Mesenchymal stem cell (in vitro differentiated cells and primary cell): ENCODE data around the gene TRAF2.

Source experiments
- DNase-seq: peaks from one replicate; pipeline ENCODE4 v3.0.0-alpha.2; 2013
- H2AFZ ChIP-seq: one replicate; pipeline ENCODE4 v1.6.1; 2013; ENCODE audit warnings: low read depth, mild to moderate bottlenecking, control low read depth, inconsistent platforms, low read length, moderate library complexity
- H2AK5ac ChIP-seq: 2 replicates; pipeline ENCODE4 v1.6.1; 2013; ENCODE audit warnings: low read length, moderate library complexity, mild to moderate bottlenecking, inconsistent platforms; ENCODE audit not compliant: severe bottlenecking
- H2BK120ac ChIP-seq: one replicate; pipeline ENCODE4 v1.6.1; 2013; ENCODE audit warnings: low read depth, mild to moderate bottlenecking, inconsistent platforms, low read length, moderate library complexity
- H2BK12ac ChIP-seq, 2 experiments: one replicate each; pipeline ENCODE4 v1.6.1; 2013; ENCODE audit warnings: inconsistent platforms in 2 of 2, low read length in 2 of 2, mild to moderate bottlenecking in 2 of 2, moderate library complexity in 2 of 2, control low read depth in 1 of 2
- H2BK15ac ChIP-seq: one replicate; pipeline ENCODE4 v1.6.1; 2013; ENCODE audit warnings: mild to moderate bottlenecking, low read depth, inconsistent platforms; ENCODE audit not compliant: poor library complexity, severe bottlenecking
- H2BK5ac ChIP-seq: 2 replicates; pipeline ENCODE4 v1.6.1; 2013; ENCODE audit warnings: low read depth, mild to moderate bottlenecking, low read length, control low read depth, inconsistent platforms; ENCODE audit not compliant: poor library complexity, severe bottlenecking
- H3K14ac ChIP-seq, 2 experiments: one replicate each; pipeline ENCODE4 v1.6.1; 2013; ENCODE audit warnings: inconsistent platforms in 2 of 2, low read length in 2 of 2, control low read depth in 1 of 2, mild to moderate bottlenecking in 1 of 2, moderate library complexity in 1 of 2
- H3K18ac ChIP-seq, 2 experiments: one replicate each; pipeline ENCODE4 v1.6.1; 2013; ENCODE audit warnings: inconsistent platforms in 2 of 2, low read length in 2 of 2, control low read depth in 1 of 2, low read depth in 1 of 2, mild to moderate bottlenecking in 1 of 2
- H3K23ac ChIP-seq, 2 experiments: one replicate each; pipeline ENCODE4 v1.6.1; 2013; ENCODE audit warnings: inconsistent platforms in 2 of 2, low read length in 2 of 2, mild to moderate bottlenecking in 2 of 2, moderate library complexity in 2 of 2, control low read depth in 1 of 2
- H3K27ac ChIP-seq: 2 replicates; pipeline ENCODE4 v1.5.1; 2013; ENCODE audit warnings: mild to moderate bottlenecking, moderate library complexity, low read length, control low read depth, inconsistent platforms; ENCODE audit not compliant: poor library complexity, severe bottlenecking
- H3K27me3 ChIP-seq, 2 experiments: 2 replicates each; pipeline versions ENCODE4 v1.6.1 to v1.7.0; 2013; ENCODE audit warnings: low read length in 2 of 2, mild to moderate bottlenecking in 2 of 2, moderate library complexity in 2 of 2, control low read depth in 1 of 2, inconsistent platforms in 1 of 2; ENCODE audit not compliant: control insufficient read depth in 1 of 2, insufficient read depth in 1 of 2
- H3K36me3 ChIP-seq, 2 experiments: 2 replicates each; pipeline versions ENCODE4 v1.6.1 to v1.7.0; 2013; ENCODE audit warnings: low read length in 2 of 2, control low read depth in 1 of 2, inconsistent platforms in 1 of 2, low read depth in 1 of 2, mild to moderate bottlenecking in 1 of 2; ENCODE audit not compliant: insufficient read depth in 2 of 2, control insufficient read depth in 1 of 2
- H3K4ac ChIP-seq, 2 experiments: one replicate each; pipeline ENCODE4 v1.6.1; 2013; ENCODE audit warnings: inconsistent platforms in 2 of 2, low read length in 2 of 2, mild to moderate bottlenecking in 2 of 2, moderate library complexity in 2 of 2, control low read depth in 1 of 2, low read depth in 1 of 2
- H3K4me1 ChIP-seq: 2 replicates; pipeline ENCODE4 v1.6.1; 2013; ENCODE audit warnings: low read depth, low read length, control low read depth; ENCODE audit not compliant: control insufficient read depth, insufficient read depth
- H3K4me2 ChIP-seq: 2 replicates; pipeline ENCODE4 v1.6.1; 2013; ENCODE audit warnings: low read length, mild to moderate bottlenecking, inconsistent platforms; ENCODE audit not compliant: poor library complexity, severe bottlenecking
- H3K4me3 ChIP-seq, 2 experiments: 2 replicates each; pipeline versions ENCODE4 v1.5.1 to v1.7.0; 2013; ENCODE audit warnings: low read length in 2 of 2, mild to moderate bottlenecking in 2 of 2, control low read depth in 1 of 2, low read depth in 1 of 2; ENCODE audit not compliant: insufficient read depth in 1 of 2
- H3K79me1 ChIP-seq: replicated peaks from 2 replicates; pipeline ENCODE4 v1.6.1; 2013; ENCODE audit warnings: mild to moderate bottlenecking, control low read depth, low read length, inconsistent platforms; ENCODE audit not compliant: poor library complexity, severe bottlenecking
- H3K9ac ChIP-seq: 2 replicates; pipeline ENCODE4 v1.7.0; 2013; ENCODE audit warnings: mild to moderate bottlenecking, low read length, moderate library complexity
- H3K9me3 ChIP-seq: 2 replicates; pipeline ENCODE4 v1.7.0; 2013; ENCODE audit warnings: mild to moderate bottlenecking, low read length; ENCODE audit not compliant: control insufficient read depth
- H4K8ac ChIP-seq: one replicate; pipeline ENCODE4 v1.6.1; 2013; ENCODE audit warnings: inconsistent platforms, mild to moderate bottlenecking, low read length, moderate library complexity
- H4K91ac ChIP-seq: one replicate; pipeline ENCODE4 v1.6.1; 2013; ENCODE audit warnings: mild to moderate bottlenecking, low read length, inconsistent platforms
- WGBS: methylation state at CpG from one replicate; pipeline ENCODE4 v1.1.7; 2013; ENCODE audit warnings: mixed read lengths; 5-methylcytosine and 5-hydroxymethylcytosine counted together

The TRAF2 gene

DNA sequence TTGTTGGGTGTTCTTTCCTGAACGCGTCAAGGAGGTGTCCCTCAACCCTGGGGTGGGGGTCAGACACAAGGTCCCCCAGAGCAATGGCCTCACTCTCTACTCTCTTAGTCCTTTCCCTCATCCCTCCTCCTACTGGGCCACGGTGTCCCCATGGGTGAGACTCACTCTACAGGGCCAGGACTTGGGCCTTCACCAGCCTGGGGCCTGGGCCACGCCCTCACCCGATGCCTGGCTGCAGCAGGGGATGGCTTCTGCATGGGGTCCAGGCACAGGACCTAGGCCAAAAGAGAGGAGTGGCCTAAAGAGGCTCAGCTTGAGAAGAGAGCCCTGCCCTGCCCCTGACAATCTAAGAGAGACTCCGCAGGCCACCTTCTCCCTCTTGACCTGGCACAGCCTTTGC is 71.6 kb downstream of the TRAF2 start:
- Histone ChIP-seq H3K4me2 (no peak overlapping the region), H2AFZ (no peak overlapping the region), H3K79me1 (no peaks in the 10 kb centered on the region), H3K27me3 (peaks cover 0 to 19% of the 10 kb centered on the region in 2 experiments), H3K9ac (no peak overlapping the region), H3K4me1 (peaks cover 22% of the 10 kb centered on the region), H4K8ac (no peak overlapping the region), H3K36me3 (no peaks in the 10 kb centered on the region), H4K91ac (no peak overlapping the region), H3K4ac (no peak overlapping the region), H3K18ac (no peak overlapping the region), H3K14ac (no peak overlapping the region), H2BK5ac (no peak overlapping the region), H3K27ac (no peak overlapping the region), H2BK15ac (no peak overlapping the region), H3K4me3 (no peak overlapping the region), H2BK12ac (no peak overlapping the region), H2BK120ac (no peak overlapping the region), H2AK5ac (no peak overlapping the region), H3K23ac (no peak overlapping the region), H3K9me3 (peaks cover 3% of the 10 kb centered on the region)
- WGBS: 76% methylated on average over 4 of the region's 6 CpGs
- no peak for DNase-seq

DNA sequence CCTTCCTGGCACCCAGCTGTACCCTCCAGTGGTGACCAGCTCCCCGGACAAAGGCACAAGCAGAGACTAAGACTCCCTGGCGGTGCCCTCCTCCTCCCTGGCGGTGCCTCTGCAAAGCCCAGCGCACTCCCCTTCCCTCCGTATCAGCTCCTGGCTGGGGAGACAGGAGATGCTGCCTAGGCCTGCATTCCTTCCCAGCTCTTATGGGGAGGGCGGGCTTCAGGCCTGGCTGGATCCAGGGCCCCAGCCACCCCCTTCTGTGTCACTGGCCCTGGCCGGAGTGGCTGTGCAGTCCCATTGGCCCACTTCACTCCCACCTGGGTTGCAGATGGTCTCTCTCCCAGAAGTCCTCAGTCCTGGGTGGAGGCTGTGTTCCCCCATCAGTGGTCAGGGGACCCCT is 72.2 kb downstream of the TRAF2 start:
- 92% methylated on average over 7 of the region's 7 CpGs for WGBS
- Histone ChIP-seq H3K23ac (no peak overlapping the region), H3K27me3 (peaks cover 0 to 23% of the 10 kb centered on the region in 2 experiments), H3K4me2 (no peak overlapping the region), H4K91ac (peak overlapping the region; percentile 12), H3K9me3 (peaks cover 3% of the 10 kb centered on the region), H2BK15ac (no peak overlapping the region), H3K79me1 (no peaks in the 10 kb centered on the region), H4K8ac (no peak overlapping the region), H3K36me3 (no peaks in the 10 kb centered on the region), H2BK12ac (no peak overlapping the region), H3K4me3 (no peak overlapping the region), H3K9ac (no peak overlapping the region), H2BK120ac (no peak overlapping the region), H2AFZ (no peak overlapping the region), H3K27ac (no peak overlapping the region), H3K14ac (no peak overlapping the region), H3K4ac (no peak overlapping the region), H3K4me1 (peaks cover 22% of the 10 kb centered on the region), H3K18ac (no peak overlapping the region), H2AK5ac (no peak overlapping the region), H2BK5ac (no peak overlapping the region)
- no peak for DNase-seq

DNA sequence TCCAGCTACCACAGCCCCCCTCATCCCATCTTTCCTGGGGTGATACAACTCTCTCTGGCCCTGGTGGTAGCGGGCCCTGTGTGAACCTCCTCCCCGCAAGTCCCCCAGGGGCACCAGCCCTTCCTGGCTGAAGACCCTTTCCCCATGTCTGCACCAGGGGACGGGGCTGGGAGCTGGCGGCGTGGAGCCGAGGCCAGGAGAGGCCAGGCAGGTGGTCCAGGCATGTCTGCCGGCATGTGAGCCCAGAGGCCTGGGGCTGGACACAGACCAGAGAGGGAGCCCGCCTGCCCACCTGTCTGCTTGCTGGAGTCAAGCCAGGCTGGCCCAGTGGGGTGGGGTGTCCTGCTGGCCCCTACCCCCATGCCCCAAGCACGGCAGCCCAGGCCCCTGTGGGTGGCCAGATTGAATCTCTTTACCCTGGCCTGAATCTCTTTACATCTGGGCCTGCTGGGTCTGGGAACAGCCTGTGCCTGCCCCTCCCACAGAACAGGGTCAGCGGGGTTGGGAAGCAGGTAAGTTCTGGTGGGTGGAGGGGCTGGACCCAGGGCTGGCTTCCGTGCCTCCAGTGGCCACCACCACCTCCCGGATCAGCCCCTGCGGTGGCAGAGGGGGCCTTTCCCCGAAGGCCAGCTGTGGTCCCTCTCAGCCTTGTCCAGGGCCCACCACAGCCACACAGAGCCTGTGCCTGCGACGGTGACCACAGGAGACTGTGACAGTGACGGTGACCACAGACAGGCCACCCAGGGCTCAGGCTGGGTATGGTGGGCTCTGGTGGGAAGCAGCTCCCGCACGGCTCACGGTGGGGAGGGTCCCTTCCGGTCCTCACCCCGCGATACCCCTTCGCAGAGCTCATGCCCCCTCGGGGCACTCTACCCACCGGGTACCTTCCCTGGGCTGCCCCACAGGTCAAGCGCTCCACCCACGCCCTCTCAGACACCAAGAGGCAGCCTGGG is 72.9 kb downstream of the TRAF2 start:
- H3K9me3 ChIP-seq: peaks cover 3% of the 10 kb centered on the region
- no peak overlapping the region for H2AFZ ChIP-seq
- H3K27ac ChIP-seq: no peak overlapping the region
- no peak overlapping the region for H3K4me2 ChIP-seq
- no peak overlapping the region for H3K9ac ChIP-seq
- no peak for DNase-seq
- H3K18ac ChIP-seq: no peak overlapping the region
- H3K23ac ChIP-seq: no peak overlapping the region
- H4K8ac ChIP-seq: no peak overlapping the region
- H3K79me1 ChIP-seq: no peaks in the 10 kb centered on the region
- 87% methylated on average over 28 of the region's 28 CpGs for WGBS
- peak overlapping the region; percentile 21 for H4K91ac ChIP-seq
- H2AK5ac ChIP-seq: no peak overlapping the region
- peaks cover 20% of the 10 kb centered on the region for H3K4me1 ChIP-seq
- H3K4ac ChIP-seq: no peak overlapping the region
- no peak overlapping the region for H2BK15ac ChIP-seq
- H3K14ac ChIP-seq: no peak overlapping the region
- peaks cover 0 to 17% of the 10 kb centered on the region in 2 experiments for H3K27me3 ChIP-seq
- no peak overlapping the region for H2BK120ac ChIP-seq
- no peaks in the 10 kb centered on the region for H3K36me3 ChIP-seq
- no peak overlapping the region for H3K4me3 ChIP-seq
- H2BK5ac ChIP-seq: no peak overlapping the region
- no peak overlapping the region for H2BK12ac ChIP-seq

DNA sequence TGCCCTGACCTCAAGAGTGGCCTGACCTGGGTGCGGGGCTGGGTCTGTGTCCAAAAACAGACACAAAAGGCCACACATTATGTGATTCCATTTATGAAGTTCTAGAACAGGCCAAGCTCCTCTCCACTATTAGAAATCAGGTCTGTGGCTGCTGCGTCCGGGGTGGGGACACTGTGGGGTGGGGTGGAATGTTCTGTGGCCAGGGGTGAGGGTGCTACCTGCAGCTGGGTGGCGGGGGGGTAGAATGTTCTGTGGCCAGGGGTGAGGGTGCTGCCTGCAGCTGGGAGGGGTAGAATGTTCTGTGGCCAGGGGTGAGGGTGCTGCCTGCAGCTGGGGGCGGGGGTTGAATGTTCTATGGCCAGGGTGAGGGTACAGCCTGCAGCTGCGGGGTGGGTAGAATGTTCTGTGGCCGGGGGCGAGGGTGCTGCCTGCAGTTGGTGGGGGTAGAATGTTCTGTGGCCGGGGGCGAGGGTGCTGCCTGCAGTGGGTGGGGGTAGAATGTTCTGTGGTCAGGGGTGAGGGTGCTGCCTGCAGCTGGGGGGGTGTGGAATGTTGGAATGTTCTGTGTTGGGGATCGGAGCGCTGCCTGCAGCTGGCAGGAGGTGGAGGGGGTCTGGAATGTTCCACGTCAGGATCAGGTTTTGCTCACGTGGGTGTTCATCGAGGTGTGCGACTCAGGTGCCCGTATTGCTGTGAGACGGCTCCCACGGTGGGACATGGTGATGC is 74.1 kb downstream of the TRAF2 start:
- Histone ChIP-seq H3K36me3 (no peaks in the 10 kb centered on the region), H4K91ac (peak overlapping the region; percentile 22), H3K27ac (no peak overlapping the region), H4K8ac (no peak overlapping the region), H2BK15ac (no peak overlapping the region), H2BK120ac (no peak overlapping the region), H3K4me1 (peaks cover 20% of the 10 kb centered on the region), H3K23ac (no peak overlapping the region), H2BK5ac (no peak overlapping the region), H3K14ac (no peak overlapping the region), H3K9me3 (peaks cover 3% of the 10 kb centered on the region), H3K79me1 (no peaks in the 10 kb centered on the region), H3K27me3 (peaks cover 0 to 13% of the 10 kb centered on the region in 2 experiments), H2BK12ac (no peak overlapping the region), H3K4me2 (no peak overlapping the region), H2AFZ (no peak overlapping the region), H2AK5ac (no peak overlapping the region), H3K18ac (no peak overlapping the region), H3K4ac (no peak overlapping the region), H3K9ac (no peak overlapping the region), H3K4me3 (no peak overlapping the region)
- WGBS: 87% methylated on average over 18 of the region's 19 CpGs
- no peak for DNase-seq
